Endodermal cell (in vitro differentiated cells): ENCODE results near the gene OOSP2. TPM values are rescaled to one million over a fixed set of nuclear protein-coding genes. Genes with fewer than 3 reads are reported as not detected.

Source experiments
- DNase-seq: peaks from one replicate; pipeline ENCODE4 v3.0.0-alpha.2; 2017
- H3K27ac ChIP-seq: 2 replicates; pipeline ENCODE4 v1.5.1; 2013; ENCODE audit warnings: mild to moderate bottlenecking, low read depth, low read length, moderate library complexity
- H3K27me3 ChIP-seq: 2 replicates; pipeline ENCODE4 v1.6.1; 2013; ENCODE audit warnings: mild to moderate bottlenecking, low read length, moderate library complexity; ENCODE audit not compliant: insufficient read depth, control insufficient read depth, poor library complexity, severe bottlenecking
- H3K36me3 ChIP-seq: 2 replicates; pipeline ENCODE4 v1.7.0; 2013; ENCODE audit warnings: mild to moderate bottlenecking, low read length, moderate library complexity; ENCODE audit not compliant: control insufficient read depth, insufficient read depth
- H3K4me1 ChIP-seq: one replicate; pipeline ENCODE4 v1.7.0; 2013; ENCODE audit warnings: low read length; ENCODE audit not compliant: control insufficient read depth, insufficient read depth
- H3K4me3 ChIP-seq: 2 replicates; pipeline ENCODE4 v1.5.1; 2013; ENCODE audit warnings: mild to moderate bottlenecking, low read length, moderate library complexity
- H3K9ac ChIP-seq: 2 replicates; pipeline ENCODE4 v1.6.1; 2013; ENCODE audit warnings: mild to moderate bottlenecking, low read length, moderate library complexity; ENCODE audit not compliant: poor library complexity, severe bottlenecking; ENCODE audit errors: extremely low read depth
- H3K9me3 ChIP-seq: 2 replicates; pipeline ENCODE4 v1.6.1; 2013; ENCODE audit warnings: mild to moderate bottlenecking, low read length, moderate library complexity; ENCODE audit not compliant: control insufficient read depth
- H3K27ac Mint-ChIP-seq: 2 replicates; pipeline ENCODE4 v1.8.0; 2020; ENCODE audit warnings: mixed read lengths
- H3K27me3 Mint-ChIP-seq: 2 replicates; pipeline ENCODE4 v1.8.0; 2021; ENCODE audit warnings: mild to moderate bottlenecking, mixed read lengths; ENCODE audit not compliant: insufficient read depth
- H3K36me3 Mint-ChIP-seq: 2 replicates; pipeline ENCODE4 v1.8.0; 2020; ENCODE audit warnings: low read depth, mixed read lengths
- H3K4me1 Mint-ChIP-seq: 2 replicates; pipeline ENCODE4 v1.8.0; 2020; ENCODE audit warnings: mixed read lengths
- H3K4me3 Mint-ChIP-seq: 2 replicates; pipeline ENCODE4 v1.8.0; 2020; ENCODE audit warnings: mild to moderate bottlenecking, moderate library complexity, mixed read lengths
- H3K9me3 Mint-ChIP-seq: 2 replicates; pipeline ENCODE4 v1.8.0; 2020; ENCODE audit warnings: mild to moderate bottlenecking, mixed read lengths
- WGBS, 2 experiments: methylation state at CpG; one replicate each; pipeline versions ENCODE4 v1.1.5 to v1.1.7; 2013; ENCODE audit warnings: missing lambda C conversion rate in 2 of 2, mixed read lengths in 1 of 2; ENCODE audit not compliant: insufficient coverage in 1 of 2, insufficient read length in 1 of 2; 5-methylcytosine and 5-hydroxymethylcytosine counted together
- total RNA-seq, 2 donors: library from RNA; stranded (reverse); fragmentation: NEBNext Ultra II Directional in 1 of 2; extraction: Animal tissue kit (Norgen Biotek cat#: 25700) in 1 of 2; gene quantifications; 2 replicates in 1 of 2; 3 replicates in 1 of 2; pipeline ENCODE4 v1.2.1, GENCODE V29; 2021
- TF ChIP-seq, protein P1 (sequence below): fragments of 200-600 bp; sonication (generic); conservative IDR thresholded peaks from 2 replicates; pipeline ENCODE4 v1.5.0; 2021; ENCODE audit warnings: antibody characterized with exemption, mild to moderate bottlenecking

OOSP2 gene
- total RNA-seq, 2 donors from 2014 or later, result not detected

DNA sequence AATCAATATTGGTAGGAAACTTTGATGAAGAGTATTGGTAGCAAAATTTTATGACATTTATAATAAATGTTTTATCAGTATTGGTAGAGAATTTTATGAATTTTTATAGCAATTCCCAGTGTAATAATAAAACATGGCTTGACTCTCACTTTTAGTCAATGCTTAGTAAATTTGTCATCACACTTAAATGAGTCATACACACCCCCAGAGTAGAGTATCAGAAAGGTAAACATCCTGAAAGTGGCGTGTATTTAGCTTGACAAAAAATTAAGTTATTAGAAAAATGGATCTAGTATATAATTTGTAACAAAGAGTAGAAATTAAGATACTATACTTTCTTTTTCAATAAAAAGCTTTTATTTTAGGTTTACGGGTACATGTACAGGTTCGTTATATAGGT is 18.8 kb downstream of the OOSP2 start:
- no peak overlapping the region for H3K9ac ChIP-seq
- no peak overlapping the region for H3K4me3 ChIP-seq
- Mint-ChIP-seq H3K4me1 (peaks cover 3% of the 10 kb centered on the region), H3K9me3 (no peaks in the 10 kb centered on the region), H3K27ac (no peak overlapping the region), H3K4me3 (no peak overlapping the region), H3K36me3 (no peaks in the 10 kb centered on the region), H3K27me3 (peaks cover 27% of the 10 kb centered on the region)
- H3K27ac ChIP-seq, result no peak overlapping the region
- no peak for DNase-seq
- no peaks in the 10 kb centered on the region for H3K36me3 ChIP-seq
- H3K4me1 ChIP-seq, result no peaks in the 10 kb centered on the region
- 94 to 100% methylated on average over 2 of the region's 3 CpGs for WGBS, 2 experiments
- peaks cover 29% of the 10 kb centered on the region for H3K27me3 ChIP-seq
- H3K9me3 ChIP-seq, result peaks cover 4% of the 10 kb centered on the region
- TF ChIP-seq, protein P1, sequence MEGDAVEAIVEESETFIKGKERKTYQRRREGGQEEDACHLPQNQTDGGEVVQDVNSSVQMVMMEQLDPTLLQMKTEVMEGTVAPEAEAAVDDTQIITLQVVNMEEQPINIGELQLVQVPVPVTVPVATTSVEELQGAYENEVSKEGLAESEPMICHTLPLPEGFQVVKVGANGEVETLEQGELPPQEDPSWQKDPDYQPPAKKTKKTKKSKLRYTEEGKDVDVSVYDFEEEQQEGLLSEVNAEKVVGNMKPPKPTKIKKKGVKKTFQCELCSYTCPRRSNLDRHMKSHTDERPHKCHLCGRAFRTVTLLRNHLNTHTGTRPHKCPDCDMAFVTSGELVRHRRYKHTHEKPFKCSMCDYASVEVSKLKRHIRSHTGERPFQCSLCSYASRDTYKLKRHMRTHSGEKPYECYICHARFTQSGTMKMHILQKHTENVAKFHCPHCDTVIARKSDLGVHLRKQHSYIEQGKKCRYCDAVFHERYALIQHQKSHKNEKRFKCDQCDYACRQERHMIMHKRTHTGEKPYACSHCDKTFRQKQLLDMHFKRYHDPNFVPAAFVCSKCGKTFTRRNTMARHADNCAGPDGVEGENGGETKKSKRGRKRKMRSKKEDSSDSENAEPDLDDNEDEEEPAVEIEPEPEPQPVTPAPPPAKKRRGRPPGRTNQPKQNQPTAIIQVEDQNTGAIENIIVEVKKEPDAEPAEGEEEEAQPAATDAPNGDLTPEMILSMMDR, result no peak

DNA sequence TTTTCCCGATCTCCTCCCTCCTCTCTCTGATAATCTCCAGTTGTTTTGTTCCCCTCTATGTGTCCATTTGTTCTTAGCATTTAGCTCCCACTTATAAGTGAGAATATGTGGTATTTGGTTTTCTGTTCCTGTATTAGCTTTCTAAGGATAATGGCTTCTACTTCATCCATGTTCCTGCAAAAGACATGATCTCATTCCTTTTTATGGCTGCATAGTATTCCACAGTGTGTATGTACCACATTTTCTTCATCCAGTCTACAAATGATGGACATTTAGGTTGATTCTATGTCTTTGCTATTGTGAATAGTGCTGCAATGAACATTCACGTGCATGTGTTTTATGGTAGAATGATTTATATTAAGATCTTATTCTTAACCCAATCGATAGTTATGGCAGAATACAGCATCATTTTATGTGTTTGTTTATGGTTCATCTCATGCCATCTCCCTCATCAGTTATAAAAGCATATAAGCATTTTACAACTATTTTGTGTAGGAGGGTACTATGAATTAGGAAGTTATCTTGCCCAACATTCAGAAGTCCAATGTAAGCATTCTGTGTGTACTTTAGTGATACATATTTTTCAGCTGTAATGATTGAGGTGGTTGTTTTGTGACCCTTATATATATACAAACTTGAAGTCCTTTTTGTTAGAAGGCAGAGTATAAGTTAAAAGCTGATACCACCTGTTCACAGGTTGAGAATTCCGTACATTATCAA is 19.5 kb downstream of the OOSP2 start:
- Mint-ChIP-seq H3K27me3 (peaks cover 22% of the 10 kb centered on the region), H3K27ac (no peak overlapping the region), H3K4me3 (no peak overlapping the region), H3K36me3 (no peaks in the 10 kb centered on the region), H3K4me1 (peaks cover 3% of the 10 kb centered on the region), H3K9me3 (no peaks in the 10 kb centered on the region)
- Histone ChIP-seq H3K36me3 (no peaks in the 10 kb centered on the region), H3K9me3 (peaks cover 4% of the 10 kb centered on the region), H3K4me1 (no peaks in the 10 kb centered on the region), H3K27ac (no peak overlapping the region), H3K4me3 (no peak overlapping the region), H3K9ac (no peak overlapping the region), H3K27me3 (peaks cover 25% of the 10 kb centered on the region)
- TF ChIP-seq, protein P1, result no peak
- 95% methylated on average over 2 of the region's 4 CpGs; no CpG with 5 or more reads in 1 of the 2 experiments for WGBS, 2 experiments
- no peak for DNase-seq

DNA sequence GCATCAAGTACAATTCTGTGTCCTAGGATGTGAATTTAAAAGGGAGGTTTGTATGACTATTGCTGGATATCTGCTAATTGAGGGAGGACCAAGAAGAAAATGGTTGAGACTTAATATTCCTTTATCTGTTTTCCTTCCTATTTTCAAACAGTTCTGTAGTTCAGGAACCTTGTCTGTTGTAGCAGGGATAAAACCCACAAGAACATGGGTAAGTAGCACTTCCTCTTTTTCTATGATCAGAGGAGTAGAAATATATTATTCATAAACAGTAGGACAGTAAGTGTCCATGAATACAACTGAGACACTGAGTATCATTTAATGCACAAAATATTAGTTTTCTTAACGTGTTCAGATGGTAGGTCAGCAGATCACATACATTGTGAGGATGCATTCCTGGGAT is 23.9 kb downstream of the OOSP2 start:
- H3K4me1 Mint-ChIP-seq, result no peaks in the 10 kb centered on the region
- 86 to 100% methylated on average over 1 of the region's 1 CpG for WGBS, 2 experiments
- DNase-seq, result no peak
- Histone ChIP-seq H3K36me3 (no peaks in the 10 kb centered on the region), H3K9ac (no peak overlapping the region), H3K4me3 (no peak overlapping the region), H3K27ac (no peak overlapping the region), H3K27me3 (no peaks in the 10 kb centered on the region), H3K9me3 (peaks cover 4% of the 10 kb centered on the region), H3K4me1 (no peaks in the 10 kb centered on the region)
- H3K9me3 Mint-ChIP-seq, result peaks cover 2% of the 10 kb centered on the region
- no peak overlapping the region for H3K4me3 Mint-ChIP-seq
- no peaks in the 10 kb centered on the region for H3K36me3 Mint-ChIP-seq
- TF ChIP-seq, protein P1, result no peak
- H3K27ac Mint-ChIP-seq, result no peak overlapping the region
- H3K27me3 Mint-ChIP-seq, result no peaks in the 10 kb centered on the region
